Panc1 (cell line): ENCODE measurements around the gene CLDN9. TPM values are rescaled to one million over a fixed set of nuclear protein-coding genes. Genes with fewer than 3 reads are reported as not detected.
A peak's percentile ranks its signal among the peaks of the same experiment; 100 is the strongest.

Experiments used
- ATAC-seq: fragments of 200-7000 bp; cut with Tn5 transposase; 2 replicates; pipeline ENCODE4 v1.9.1; 2020; ENCODE audit warnings: mild to moderate bottlenecking, moderate library complexity
- BruUV-seq: library from RNA; stranded (reverse); fragments of 400-500 nt; replicated peaks from 2 replicates; lab custom pipeline; 2021; lab: Mats Ljungman, UMichigan
- CTCF ChIA-PET: fragments of 300-600 bp; sonication (Branson Sonifier 250); formaldehyde crosslinking; loops from one replicate; lab custom pipeline; 2022; ENCODE audit warnings: antibody characterized with exemption; lab: Charles Lee
- POLR2A ChIA-PET: fragments of 300-600 bp; sonication (Branson Sonifier 250); formaldehyde crosslinking; loops from one replicate; lab custom pipeline; 2022; ENCODE audit warnings: antibody characterized with exemption; lab: Charles Lee
- DNase-seq: peaks from one replicate; pipeline ENCODE4 v3.0.0-alpha.2; 2010; ENCODE audit warnings: low read depth, low spot score
- H3K27ac ChIP-seq: 2 replicates; pipeline ENCODE4 v1.5.1; 2011; ENCODE audit warnings: mild to moderate bottlenecking, low read length, inconsistent platforms
- H3K27me3 ChIP-seq: fragments of 200-500 bp; sonication (Bioruptor generic); 2 replicates; pipeline ENCODE4 v1.6.0; 2014; ENCODE audit warnings: low read length, inconsistent platforms; ENCODE audit not compliant: control insufficient read depth, insufficient read depth
- H3K36me3 ChIP-seq: fragments of 200-500 bp; sonication (Bioruptor generic); 2 replicates; pipeline ENCODE4 v1.5.1; 2014; ENCODE audit warnings: inconsistent platforms, mild to moderate bottlenecking, low read length, moderate library complexity; ENCODE audit not compliant: control insufficient read depth, insufficient read depth
- H3K4me1 ChIP-seq: 2 replicates; pipeline ENCODE4 v1.5.1; 2011; ENCODE audit warnings: inconsistent platforms, mild to moderate bottlenecking, low read length, moderate library complexity; ENCODE audit not compliant: control insufficient read depth, insufficient read depth
- H3K4me3 ChIP-seq, 2 experiments: 2 replicates each; pipeline ENCODE4 v1.5.1; 2011 to 2012; ENCODE audit warnings: low read depth in 2 of 2, low read length in 2 of 2, mild to moderate bottlenecking in 2 of 2, inconsistent platforms in 1 of 2, moderate library complexity in 1 of 2
- H3K9me3 ChIP-seq: fragments of 200-500 bp; sonication (Bioruptor generic); 2 replicates; pipeline ENCODE4 v1.5.1; 2014; ENCODE audit warnings: low read depth, mild to moderate bottlenecking, inconsistent platforms, low read length, moderate library complexity; ENCODE audit not compliant: control insufficient read depth, insufficient read depth
- CTCF ChIP-seq: fragments of 450-650 bp; IDR thresholded peaks from 2 replicates; pipeline ENCODE4 v1.5.1; 2017; ENCODE audit warnings: mild to moderate bottlenecking
- POLR2AphosphoS5 ChIP-seq: IDR thresholded peaks from 2 replicates; pipeline ENCODE4 v1.6.1; 2012; ENCODE audit warnings: mild to moderate bottlenecking, low read depth, low read length, moderate library complexity
- SIN3A ChIP-seq: IDR thresholded peaks from 2 replicates; pipeline ENCODE4 v1.6.1; 2012; ENCODE audit warnings: low read depth, mild to moderate bottlenecking, low read length, moderate library complexity, borderline replicate concordance; ENCODE audit not compliant: insufficient read depth
- TCF7L2 ChIP-seq: IDR thresholded peaks from 2 replicates; pipeline ENCODE4 v1.6.1; 2011; ENCODE audit warnings: mild to moderate bottlenecking, low read depth, low read length, inconsistent platforms
- in situ Hi-C: cut with HindIII; loops from 2 replicates; pipeline ENCODE4 v1.10.0; 2016; ENCODE audit warnings: low sequenced_read_pairs, low pct_unique_long_range_greater_than_20kb
- intact Hi-C: fragments of 100-400 bp; cut with micrococcal nuclease; formaldehyde crosslinking; loops from one replicate; pipeline ENCODE4 v1.10.0; 2022; ENCODE audit not compliant: unreplicated experiment
- total RNA-seq: library from RNA; stranded (reverse); gene quantifications from one replicate; pipeline ENCODE4 v1.2.1, GENCODE V29; 2021; ENCODE audit not compliant: unreplicated experiment
- TF ChIP-seq, protein P1 (sequence below), 2 experiments: IDR thresholded peaks; 2 replicates each; pipeline ENCODE4 v1.6.1; 2011 to 2012; ENCODE audit warnings: low read depth in 2 of 2, control low read depth in 1 of 2, low read length in 1 of 2, mild to moderate bottlenecking in 1 of 2, moderate library complexity in 1 of 2; ENCODE audit not compliant: insufficient read depth in 1 of 2

The CLDN9 gene
- total RNA-seq, 1 experiment from 2014 or later = 1.6 TPM

GRCh38 chr16:2974319-2975056 is 38.2 kb upstream of the CLDN9 start:
- Histone ChIP-seq H3K9me3 (no peaks in the 10 kb centered on the region), H3K4me3 (no peak overlapping the region), H3K4me1 (peaks cover 59% of the 10 kb centered on the region), H3K27ac (peak overlapping the region; percentile 23; the same call in 1 of the 2 replicates), H3K36me3 (no peaks in the 10 kb centered on the region), H3K27me3 (no peaks in the 10 kb centered on the region)
- POLR2A ChIA-PET = interaction anchor here (0.5 to 0.6 kb wide), 2 partner anchors 203 to 724 kb away, joined by 6 to 15 read pairs; no protein-coding TSS in a partner anchor
- ATAC-seq = no peak
- intact Hi-C loops (no loop called here), in situ Hi-C loops (no loop called here)
- DNase-seq = no peak
- CTCF ChIA-PET = no interaction called here
- TF ChIP-seq, protein P1, sequence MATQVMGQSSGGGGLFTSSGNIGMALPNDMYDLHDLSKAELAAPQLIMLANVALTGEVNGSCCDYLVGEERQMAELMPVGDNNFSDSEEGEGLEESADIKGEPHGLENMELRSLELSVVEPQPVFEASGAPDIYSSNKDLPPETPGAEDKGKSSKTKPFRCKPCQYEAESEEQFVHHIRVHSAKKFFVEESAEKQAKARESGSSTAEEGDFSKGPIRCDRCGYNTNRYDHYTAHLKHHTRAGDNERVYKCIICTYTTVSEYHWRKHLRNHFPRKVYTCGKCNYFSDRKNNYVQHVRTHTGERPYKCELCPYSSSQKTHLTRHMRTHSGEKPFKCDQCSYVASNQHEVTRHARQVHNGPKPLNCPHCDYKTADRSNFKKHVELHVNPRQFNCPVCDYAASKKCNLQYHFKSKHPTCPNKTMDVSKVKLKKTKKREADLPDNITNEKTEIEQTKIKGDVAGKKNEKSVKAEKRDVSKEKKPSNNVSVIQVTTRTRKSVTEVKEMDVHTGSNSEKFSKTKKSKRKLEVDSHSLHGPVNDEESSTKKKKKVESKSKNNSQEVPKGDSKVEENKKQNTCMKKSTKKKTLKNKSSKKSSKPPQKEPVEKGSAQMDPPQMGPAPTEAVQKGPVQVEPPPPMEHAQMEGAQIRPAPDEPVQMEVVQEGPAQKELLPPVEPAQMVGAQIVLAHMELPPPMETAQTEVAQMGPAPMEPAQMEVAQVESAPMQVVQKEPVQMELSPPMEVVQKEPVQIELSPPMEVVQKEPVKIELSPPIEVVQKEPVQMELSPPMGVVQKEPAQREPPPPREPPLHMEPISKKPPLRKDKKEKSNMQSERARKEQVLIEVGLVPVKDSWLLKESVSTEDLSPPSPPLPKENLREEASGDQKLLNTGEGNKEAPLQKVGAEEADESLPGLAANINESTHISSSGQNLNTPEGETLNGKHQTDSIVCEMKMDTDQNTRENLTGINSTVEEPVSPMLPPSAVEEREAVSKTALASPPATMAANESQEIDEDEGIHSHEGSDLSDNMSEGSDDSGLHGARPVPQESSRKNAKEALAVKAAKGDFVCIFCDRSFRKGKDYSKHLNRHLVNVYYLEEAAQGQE (IDR thresholded peaks at IDR 0.05; ENCODE audit: insufficient read depth in 1 of 2, low read depth in 2 of 2, low read length in 1 of 2) = no peak
- 0 out of 2 replicates have a peak, but pooled peaks have one; percentile 27 for TF ChIP-seq POLR2AphosphoS5
- BruUV-seq = no TSS peak

DNA sequence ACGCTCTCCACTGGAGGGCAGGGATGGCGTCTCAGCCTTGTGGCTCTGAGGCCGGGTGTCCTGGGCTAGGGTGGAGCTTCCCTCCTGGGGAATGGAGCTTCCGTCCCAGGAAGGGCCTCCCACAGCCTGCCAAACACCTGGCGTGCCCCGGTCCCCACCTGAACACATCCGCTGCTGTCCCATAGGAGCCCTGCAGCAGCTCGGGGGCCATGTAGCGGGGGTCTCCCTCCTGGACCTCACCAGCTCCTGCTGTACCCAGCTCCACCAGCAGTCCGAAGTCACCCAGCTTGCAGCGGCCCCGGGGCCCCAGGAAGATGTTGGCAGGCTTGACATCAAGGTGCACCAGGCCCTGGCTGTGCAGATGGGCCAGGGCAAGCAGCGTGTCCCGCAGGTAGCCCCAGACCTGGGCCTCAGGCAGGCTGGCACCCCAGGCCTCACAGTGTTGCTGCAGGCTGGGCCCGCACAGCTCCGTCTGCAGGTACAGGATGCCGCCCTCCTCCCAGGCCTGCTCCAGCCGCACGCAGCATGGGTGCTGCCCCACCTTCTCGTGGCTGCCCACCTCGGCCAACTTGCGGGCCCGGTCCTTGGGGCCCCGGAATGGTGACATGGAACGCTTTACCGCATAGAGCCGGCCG is 37.4 kb upstream of the CLDN9 start:
- H3K27ac ChIP-seq = no peak overlapping the region
- ChIA-PET POLR2A (interaction anchor here (0.6 kb wide), 1 partner anchor 725 kb away, joined by 15 read pairs; no protein-coding TSS in a partner anchor), CTCF (interaction anchor here (0.6 kb wide), 1 partner anchor 301 kb away, joined by 3 read pairs; no protein-coding TSS in a partner anchor)
- BruUV-seq = no TSS peak
- H3K4me3 ChIP-seq = no peak overlapping the region
- H3K4me1 ChIP-seq = peaks cover 58% of the 10 kb centered on the region
- H3K9me3 ChIP-seq = no peaks in the 10 kb centered on the region
- in situ Hi-C loops (no loop called here), intact Hi-C loops (no loop called here)
- peaks cover 2% of the 10 kb centered on the region; the same call in 1 of the 2 replicates for H3K36me3 ChIP-seq
- no peak for DNase-seq
- H3K27me3 ChIP-seq = no peaks in the 10 kb centered on the region
- ATAC-seq = no peak
- TF ChIP-seq POLR2AphosphoS5 (no peak), TCF7L2 (no peak), CTCF (no peak), SIN3A (no peak)
- TF ChIP-seq, protein P1 (IDR thresholded peaks at IDR 0.05; ENCODE audit: insufficient read depth in 1 of 2, low read depth in 2 of 2, low read length in 1 of 2) = no peak
